Type B pancreatic cell (in vitro differentiated cells): ENCODE measurements around the gene NEK6. TPM values are rescaled to one million over a fixed set of nuclear protein-coding genes. Genes with fewer than 3 reads are reported as not detected.

Source experiments
- DNase-seq: peaks from one replicate; pipeline ENCODE4 v3.0.0; 2021; ENCODE audit warnings: mixed read lengths; ENCODE audit not compliant: unreplicated experiment; ENCODE audit errors: extremely low spot score
- H3K27ac Mint-ChIP-seq: 2 replicates; pipeline ENCODE4 v1.8.0; 2021; ENCODE audit warnings: mild to moderate bottlenecking, mixed read lengths
- H3K27me3 Mint-ChIP-seq: 2 replicates; pipeline ENCODE4 v1.8.0; 2021; ENCODE audit warnings: mixed read lengths
- H3K36me3 Mint-ChIP-seq: 2 replicates; pipeline ENCODE4 v1.8.0; 2021; ENCODE audit warnings: mixed read lengths
- H3K4me1 Mint-ChIP-seq: one replicate; pipeline ENCODE4 v1.8.0; 2021; ENCODE audit warnings: mixed read lengths; ENCODE audit not compliant: unreplicated experiment
- H3K4me3 Mint-ChIP-seq: 2 replicates; pipeline ENCODE4 v1.8.0; 2021; ENCODE audit warnings: mild to moderate bottlenecking, mixed read lengths
- H3K9me3 Mint-ChIP-seq: 2 replicates; pipeline ENCODE4 v1.8.0; 2021; ENCODE audit warnings: mixed read lengths
- CTCF ChIP-seq: fragments of 200-600 bp; sonication (generic); conservative IDR thresholded peaks from 2 replicates; pipeline ENCODE4 v1.5.0; 2021; ENCODE audit warnings: antibody characterized with exemption, mild to moderate bottlenecking
- total RNA-seq: library from RNA; stranded (reverse); gene quantifications from 2 replicates; pipeline ENCODE4 v1.2.1, GENCODE V29; 2021; ENCODE audit warnings: low replicate concordance

NEK6 gene
- total RNA-seq, 1 donor from 2014 or later, result 19.3 TPM

GRCh38 chr9:124394167-124394566, 136.4 kb downstream of the NEK6 start:
- H3K9me3 Mint-ChIP-seq, result no peaks in the 10 kb centered on the region
- H3K4me1 Mint-ChIP-seq, result peaks cover 37% of the 10 kb centered on the region
- DNase-seq, result no peak
- no peaks in the 10 kb centered on the region for H3K27me3 Mint-ChIP-seq
- no peak overlapping the region for H3K27ac Mint-ChIP-seq
- TF ChIP-seq CTCF, result no peak
- H3K4me3 Mint-ChIP-seq, result no peak overlapping the region
- peaks cover 13% of the 10 kb centered on the region for H3K36me3 Mint-ChIP-seq

GRCh38 chr9:124394596-124394995, 136.8 kb downstream of the NEK6 start:
- Mint-ChIP-seq H3K27me3 (no peaks in the 10 kb centered on the region), H3K36me3 (peaks cover 14% of the 10 kb centered on the region), H3K9me3 (no peaks in the 10 kb centered on the region), H3K4me3 (no peak overlapping the region), H3K4me1 (peaks cover 37% of the 10 kb centered on the region), H3K27ac (no peak overlapping the region)
- TF ChIP-seq CTCF, result peak; percentile 34
- no peak for DNase-seq

GRCh38 chr9:124395826-124396225, 138.1 kb downstream of the NEK6 start:
- H3K27ac Mint-ChIP-seq, result no peak overlapping the region
- TF ChIP-seq CTCF, result no peak
- peaks cover 14% of the 10 kb centered on the region for H3K36me3 Mint-ChIP-seq
- peaks cover 36% of the 10 kb centered on the region for H3K4me1 Mint-ChIP-seq
- H3K4me3 Mint-ChIP-seq, result no peak overlapping the region
- DNase-seq, result no peak
- no peaks in the 10 kb centered on the region for H3K27me3 Mint-ChIP-seq
- H3K9me3 Mint-ChIP-seq, result no peaks in the 10 kb centered on the region

- Mint-ChIP-seq H3K4me1 (peaks cover 24% of the 10 kb centered on the region), H3K27ac (no peak overlapping the region), H3K36me3 (peaks cover 20% of the 10 kb centered on the region), H3K4me3 (no peak overlapping the region), H3K9me3 (no peaks in the 10 kb centered on the region), H3K27me3 (no peaks in the 10 kb centered on the region)
- no peak for TF ChIP-seq CTCF
- no peak for DNase-seq
These were observed 140.6 kb downstream of the NEK6 start for GRCh38 chr9:124398191-124398935.

- peaks cover 24% of the 10 kb centered on the region for H3K4me1 Mint-ChIP-seq
- no peaks in the 10 kb centered on the region for H3K9me3 Mint-ChIP-seq
- TF ChIP-seq CTCF, result no peak
- no peak overlapping the region for H3K4me3 Mint-ChIP-seq
- no peaks in the 10 kb centered on the region for H3K27me3 Mint-ChIP-seq
- DNase-seq, result no peak
- peak overlapping the region; percentile 19 for H3K27ac Mint-ChIP-seq
- peaks cover 26% of the 10 kb centered on the region for H3K36me3 Mint-ChIP-seq
These were observed 141.7 kb downstream of the NEK6 start for GRCh38 chr9:124399323-124399967.
